ENCODE results near the gene PMM1.

DNA sequence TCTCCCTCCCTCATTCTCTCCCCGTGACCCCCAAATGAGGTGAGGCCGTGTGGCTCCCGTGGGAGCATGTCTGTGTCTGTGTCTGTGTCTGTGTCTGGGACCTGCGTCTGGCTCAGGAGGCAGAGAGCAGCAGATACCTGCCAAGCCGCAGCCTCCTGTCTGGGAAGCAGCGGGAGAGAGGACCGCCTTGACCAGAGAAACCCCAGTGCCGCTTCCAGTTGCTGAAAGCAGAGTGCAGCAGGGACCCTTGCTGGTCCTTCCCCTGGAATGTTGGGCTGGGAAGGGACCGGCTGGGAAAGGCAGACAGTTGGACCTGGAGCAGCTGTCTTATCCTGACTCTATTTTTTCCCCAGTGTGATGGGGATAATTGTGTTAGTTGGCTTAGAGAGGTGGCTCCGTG lies 28.3 kb downstream of the PMM1 start:
- TF ChIP-seq, protein P1, sequence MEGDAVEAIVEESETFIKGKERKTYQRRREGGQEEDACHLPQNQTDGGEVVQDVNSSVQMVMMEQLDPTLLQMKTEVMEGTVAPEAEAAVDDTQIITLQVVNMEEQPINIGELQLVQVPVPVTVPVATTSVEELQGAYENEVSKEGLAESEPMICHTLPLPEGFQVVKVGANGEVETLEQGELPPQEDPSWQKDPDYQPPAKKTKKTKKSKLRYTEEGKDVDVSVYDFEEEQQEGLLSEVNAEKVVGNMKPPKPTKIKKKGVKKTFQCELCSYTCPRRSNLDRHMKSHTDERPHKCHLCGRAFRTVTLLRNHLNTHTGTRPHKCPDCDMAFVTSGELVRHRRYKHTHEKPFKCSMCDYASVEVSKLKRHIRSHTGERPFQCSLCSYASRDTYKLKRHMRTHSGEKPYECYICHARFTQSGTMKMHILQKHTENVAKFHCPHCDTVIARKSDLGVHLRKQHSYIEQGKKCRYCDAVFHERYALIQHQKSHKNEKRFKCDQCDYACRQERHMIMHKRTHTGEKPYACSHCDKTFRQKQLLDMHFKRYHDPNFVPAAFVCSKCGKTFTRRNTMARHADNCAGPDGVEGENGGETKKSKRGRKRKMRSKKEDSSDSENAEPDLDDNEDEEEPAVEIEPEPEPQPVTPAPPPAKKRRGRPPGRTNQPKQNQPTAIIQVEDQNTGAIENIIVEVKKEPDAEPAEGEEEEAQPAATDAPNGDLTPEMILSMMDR (IDR thresholded peaks at IDR 0.05): no peak
- no peak for TF ChIP-seq POLR2A (IDR thresholded peaks at IDR 0.05)
